HG03571 (cell line): ENCODE results near the gene EHMT2.
"Not testable (repeated sequence)": the region's sequence is repeated elsewhere in the genome, so short reads cannot be mapped to it uniquely, and the experiment has no call there.

Experiments used
- ATAC-seq: cut with Tn5 transposase; IDR thresholded peaks from one replicate; pipeline ENCODE4 v1.9.1; 2021; ENCODE audit not compliant: unreplicated experiment

EHMT2 gene

DNA sequence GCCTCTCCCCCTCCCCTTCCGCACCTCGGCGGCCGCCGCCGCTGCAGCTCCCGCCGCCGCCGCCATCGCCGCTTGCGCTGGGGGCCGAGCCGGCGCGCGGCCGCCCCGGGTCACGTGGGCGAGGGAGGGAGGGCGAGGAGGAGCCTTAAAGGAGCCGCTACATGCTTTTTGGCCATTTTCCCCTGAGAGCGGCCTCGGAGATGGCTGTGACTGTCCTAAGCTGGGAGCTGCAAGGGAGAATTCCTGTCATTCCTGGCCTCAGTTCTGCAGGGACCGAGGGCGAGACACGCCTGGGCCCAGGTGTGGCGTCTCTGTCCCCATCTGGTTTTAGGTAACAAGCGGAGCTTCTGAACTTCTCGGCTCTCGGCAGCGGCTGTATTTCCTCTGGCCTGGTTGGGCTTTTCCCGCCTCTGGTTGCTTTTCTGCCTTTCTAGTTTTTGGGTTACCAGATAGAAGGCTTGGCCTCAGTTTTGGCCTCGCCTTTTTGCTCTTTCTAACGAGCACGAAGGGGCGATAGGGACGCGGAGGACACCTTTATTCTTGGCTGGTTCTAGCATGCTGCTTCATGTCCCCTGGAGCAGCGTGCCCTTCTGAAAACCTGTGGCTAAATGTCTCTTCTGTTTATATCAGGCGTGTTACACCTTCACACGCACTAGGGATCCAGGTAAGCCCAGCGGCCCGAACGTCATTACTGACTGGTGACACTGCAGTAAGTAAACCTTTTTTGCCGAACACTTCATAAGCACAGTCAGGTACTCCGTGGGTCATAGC is at the start of gene EHMT2:
Gene EHMT2, minus strand, starts transcription at position 87 of the 771 bp plus-strand sequence. Its CDS starts 21 bp downstream, at position 66.
- peak; percentile 44 for ATAC-seq

DNA sequence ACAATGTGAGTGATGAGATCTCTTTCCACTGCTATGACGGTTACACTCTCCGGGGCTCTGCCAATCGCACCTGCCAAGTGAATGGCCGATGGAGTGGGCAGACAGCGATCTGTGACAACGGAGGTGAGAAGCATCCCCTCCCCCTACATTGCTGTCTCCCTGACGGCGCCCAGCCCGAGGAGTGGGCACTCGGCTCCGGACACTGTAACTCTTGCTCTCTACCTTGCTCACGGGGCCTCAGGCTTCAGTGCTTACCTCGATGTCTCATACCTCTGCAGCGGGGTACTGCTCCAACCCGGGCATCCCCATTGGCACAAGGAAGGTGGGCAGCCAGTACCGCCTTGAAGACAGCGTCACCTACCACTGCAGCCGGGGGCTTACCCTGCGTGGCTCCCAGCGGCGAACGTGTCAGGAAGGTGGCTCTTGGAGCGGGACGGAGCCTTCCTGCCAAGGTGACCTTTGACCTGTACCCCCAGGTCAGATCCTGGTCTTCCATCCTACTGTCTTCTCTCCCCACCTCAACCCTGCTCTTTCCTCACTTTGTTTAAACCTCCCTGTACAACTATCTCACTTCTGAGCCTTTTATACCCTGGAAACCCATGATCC is 49.7 kb upstream of the EHMT2 start:
- ATAC-seq, result no peak

DNA sequence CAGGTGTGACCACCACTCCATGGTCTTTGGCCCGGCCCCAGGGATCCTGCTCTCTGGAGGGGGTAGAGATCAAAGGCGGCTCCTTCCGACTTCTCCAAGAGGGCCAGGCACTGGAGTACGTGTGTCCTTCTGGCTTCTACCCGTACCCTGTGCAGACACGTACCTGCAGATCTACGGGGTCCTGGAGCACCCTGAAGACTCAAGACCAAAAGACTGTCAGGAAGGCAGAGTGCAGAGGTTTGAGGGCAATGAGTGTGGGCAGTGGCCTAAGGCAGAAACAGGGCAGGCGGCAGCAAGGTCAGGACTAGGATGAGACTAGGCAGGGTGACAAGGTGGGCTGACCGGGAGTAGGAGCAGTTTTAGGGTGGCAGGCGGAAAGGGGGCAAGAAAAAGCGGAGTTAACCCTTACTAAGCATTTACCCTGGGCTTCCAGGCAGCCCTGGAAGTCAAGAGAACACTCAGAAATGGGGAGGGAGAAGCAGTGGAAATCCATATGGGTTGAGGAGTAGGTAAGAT is 48.9 kb upstream of the EHMT2 start:
- no peak for ATAC-seq

DNA sequence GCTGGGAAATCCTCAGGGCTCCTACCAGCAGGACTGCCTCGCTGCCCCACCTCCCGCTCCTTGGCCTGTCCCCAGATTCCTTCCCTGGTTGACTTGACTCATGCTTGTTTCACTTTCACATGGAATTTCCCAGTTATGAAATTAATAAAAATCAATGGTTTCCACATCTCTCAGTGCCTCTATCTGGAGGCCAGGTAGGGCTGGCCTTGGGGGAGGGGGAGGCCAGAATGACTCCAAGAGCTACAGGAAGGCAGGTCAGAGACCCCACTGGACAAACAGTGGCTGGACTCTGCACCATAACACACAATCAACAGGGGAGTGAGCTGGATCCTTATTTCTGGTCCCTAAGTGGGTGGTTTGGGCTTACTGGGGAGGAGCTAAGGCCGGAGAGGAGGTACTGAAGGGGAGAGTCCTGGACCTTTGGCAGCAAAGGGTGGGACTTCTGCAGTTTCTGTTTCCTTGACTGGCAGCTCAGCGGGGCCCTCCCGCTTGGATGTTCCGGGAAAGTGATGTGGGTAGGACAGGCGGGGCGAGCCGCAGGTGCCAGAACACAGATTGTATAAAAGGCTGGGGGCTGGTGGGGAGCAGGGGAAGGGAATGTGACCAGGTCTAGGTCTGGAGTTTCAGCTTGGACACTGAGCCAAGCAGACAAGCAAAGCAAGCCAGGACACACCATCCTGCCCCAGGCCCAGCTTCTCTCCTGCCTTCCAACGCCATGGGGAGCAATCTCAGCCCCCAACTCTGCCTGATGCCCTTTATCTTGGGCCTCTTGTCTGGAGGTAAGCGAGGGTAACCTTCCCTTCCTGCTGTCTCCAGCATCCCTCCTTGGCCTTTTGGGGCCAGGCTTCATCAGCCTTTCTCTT is 48.2 kb upstream of the EHMT2 start, which contains the start of gene CFB:
Gene CFB, plus strand, starts transcription at position 589 of the 863 bp plus-strand sequence. Its CDS starts 127 bp downstream, at position 716.
- ATAC-seq, result no peak

DNA sequence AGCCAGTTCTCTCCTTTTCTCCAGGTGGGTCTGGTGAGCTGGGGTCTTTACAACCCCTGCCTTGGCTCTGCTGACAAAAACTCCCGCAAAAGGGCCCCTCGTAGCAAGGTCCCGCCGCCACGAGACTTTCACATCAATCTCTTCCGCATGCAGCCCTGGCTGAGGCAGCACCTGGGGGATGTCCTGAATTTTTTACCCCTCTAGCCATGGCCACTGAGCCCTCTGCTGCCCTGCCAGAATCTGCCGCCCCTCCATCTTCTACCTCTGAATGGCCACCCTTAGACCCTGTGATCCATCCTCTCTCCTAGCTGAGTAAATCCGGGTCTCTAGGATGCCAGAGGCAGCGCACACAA is 47.6 kb upstream of the EHMT2 start:
- no peak for ATAC-seq

DNA sequence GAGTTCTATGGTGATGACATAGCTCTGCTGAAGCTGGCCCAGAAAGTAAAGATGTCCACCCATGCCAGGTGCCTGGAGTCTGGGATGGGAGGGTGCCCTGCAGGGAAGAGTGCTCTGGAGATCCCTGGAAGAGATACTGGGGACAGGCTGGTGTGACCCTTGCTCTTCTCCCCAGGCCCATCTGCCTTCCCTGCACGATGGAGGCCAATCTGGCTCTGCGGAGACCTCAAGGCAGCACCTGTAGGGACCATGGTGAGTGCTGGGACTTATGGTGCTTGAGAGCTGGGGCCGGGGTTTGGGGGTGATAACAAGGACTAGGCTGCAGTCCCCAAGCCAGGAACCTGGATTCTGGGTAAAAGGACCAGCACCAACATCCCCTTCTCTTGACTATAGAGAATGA is 46.2 kb upstream of the EHMT2 start:
- ATAC-seq, result no peak

DNA sequence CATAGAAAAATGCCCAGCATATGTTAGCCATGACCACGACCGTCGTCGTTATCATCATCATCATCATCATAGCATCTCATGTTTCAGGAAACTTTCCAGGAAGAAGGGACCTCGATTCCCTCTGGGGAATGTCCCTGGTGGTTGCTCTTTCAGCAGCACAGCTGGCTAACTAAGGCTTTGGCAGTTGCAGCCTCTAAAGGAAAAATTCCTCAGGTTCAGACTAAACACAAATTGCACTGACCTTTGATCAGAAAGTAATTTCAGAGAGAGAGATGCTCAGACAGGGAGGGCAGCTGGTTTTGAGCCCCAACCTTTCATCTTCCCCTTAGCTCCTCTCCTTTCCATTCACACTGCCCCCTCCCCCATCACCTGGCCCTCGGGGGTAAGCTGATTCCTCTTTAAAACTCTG is 42.8 kb upstream of the EHMT2 start:
- no peak for ATAC-seq

DNA sequence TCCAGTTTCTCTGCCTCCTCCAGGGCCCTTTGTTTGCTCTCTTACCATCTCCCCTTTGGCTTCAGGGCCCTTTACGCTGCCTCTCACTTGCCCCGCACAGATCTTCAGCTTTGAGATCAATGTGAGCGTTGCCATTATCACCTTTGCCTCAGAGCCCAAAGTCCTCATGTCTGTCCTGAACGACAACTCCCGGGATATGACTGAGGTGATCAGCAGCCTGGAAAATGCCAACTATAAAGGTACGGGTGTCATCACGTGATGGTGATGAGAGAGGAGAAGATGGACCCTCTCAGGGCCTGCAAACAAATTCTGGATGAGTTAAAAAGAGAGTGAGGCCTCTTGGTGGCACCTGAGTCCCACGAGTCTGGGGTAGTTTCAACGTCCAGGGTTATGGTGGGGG is 38.3 kb upstream of the EHMT2 start:
- ATAC-seq, result no peak

DNA sequence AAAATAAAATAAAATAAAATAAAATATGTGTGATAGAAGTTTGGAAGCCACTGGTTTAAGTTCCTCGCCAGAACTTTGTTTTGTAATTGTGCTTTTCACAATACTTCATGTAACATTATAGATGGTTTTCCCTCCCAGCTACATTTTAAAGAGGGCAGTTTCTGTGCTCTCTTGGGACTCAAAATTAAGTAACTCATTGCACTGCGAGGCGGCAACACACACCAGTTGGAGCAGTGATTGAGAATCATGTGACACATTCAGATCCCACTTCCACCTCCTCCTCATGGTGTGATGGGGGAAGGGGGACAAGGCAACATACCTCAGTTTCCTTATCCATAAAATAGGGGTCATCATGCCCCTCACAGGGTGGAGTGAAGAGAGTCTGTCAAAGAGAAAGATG is 37.5 kb upstream of the EHMT2 start:
- ATAC-seq, result no peak

DNA sequence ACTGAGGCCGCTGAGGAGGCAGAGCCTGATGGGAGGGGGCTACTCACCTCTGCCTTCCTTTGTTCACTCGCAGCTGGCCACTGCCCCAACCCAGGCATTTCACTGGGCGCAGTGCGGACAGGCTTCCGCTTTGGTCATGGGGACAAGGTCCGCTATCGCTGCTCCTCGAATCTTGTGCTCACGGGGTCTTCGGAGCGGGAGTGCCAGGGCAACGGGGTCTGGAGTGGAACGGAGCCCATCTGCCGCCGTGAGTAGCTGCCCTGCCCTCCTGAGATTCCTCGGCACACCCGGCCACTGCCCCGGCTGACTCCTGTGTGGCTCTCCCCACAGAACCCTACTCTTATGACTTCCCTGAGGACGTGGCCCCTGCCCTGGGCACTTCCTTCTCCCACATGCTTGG is 36.0 kb upstream of the EHMT2 start:
- ATAC-seq, result no peak

DNA sequence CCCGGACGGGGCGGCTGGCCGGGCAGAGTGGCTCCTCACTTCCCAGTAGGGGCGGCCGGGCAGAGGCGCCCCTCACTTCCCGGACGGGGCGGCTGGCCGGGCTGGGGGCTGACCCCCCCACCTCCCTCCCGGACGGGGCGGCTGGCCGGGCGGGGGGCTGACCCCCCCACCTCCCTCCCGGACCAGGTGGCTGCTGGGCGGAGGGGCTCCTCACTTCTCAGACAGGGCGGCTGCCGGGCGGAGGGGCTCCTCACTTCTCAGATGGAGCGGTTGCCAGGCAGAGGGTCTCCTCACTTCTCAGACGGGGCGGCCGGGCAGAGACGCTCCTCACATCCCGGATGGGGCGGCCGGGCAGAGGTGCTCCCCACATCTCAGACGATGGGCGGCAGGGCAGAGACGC is 34.6 kb upstream of the EHMT2 start:
- ATAC-seq, result not testable (repeated sequence)

DNA sequence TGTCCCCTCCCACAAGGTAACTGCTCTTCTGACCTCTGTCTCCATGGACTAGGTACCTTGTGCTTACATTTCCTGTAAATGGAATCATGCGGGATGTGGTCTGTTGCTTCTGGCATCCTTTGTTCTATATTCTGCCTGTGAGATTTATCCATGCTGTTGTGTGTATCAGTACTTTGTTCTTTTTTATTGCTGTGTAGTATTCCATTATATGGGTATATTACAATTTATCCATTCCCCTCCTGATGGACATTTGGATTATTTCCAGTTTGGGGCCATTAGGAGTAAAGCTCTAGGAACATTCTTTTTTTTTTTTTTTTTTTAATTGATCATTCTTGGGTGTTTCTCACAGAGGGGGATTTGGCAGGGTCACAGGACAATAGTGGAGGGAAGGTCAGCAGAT is 33.5 kb upstream of the EHMT2 start:
- ATAC-seq, result no peak

DNA sequence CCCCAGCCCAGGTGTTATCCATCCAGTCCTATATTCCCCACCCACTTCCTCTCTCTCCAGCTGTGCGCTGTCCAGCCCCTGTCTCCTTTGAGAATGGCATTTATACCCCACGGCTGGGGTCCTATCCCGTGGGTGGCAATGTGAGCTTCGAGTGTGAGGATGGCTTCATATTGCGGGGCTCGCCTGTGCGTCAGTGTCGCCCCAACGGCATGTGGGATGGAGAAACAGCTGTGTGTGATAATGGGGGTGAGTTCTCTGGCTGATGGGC is 31.1 kb upstream of the EHMT2 start:
- ATAC-seq, result no peak

DNA sequence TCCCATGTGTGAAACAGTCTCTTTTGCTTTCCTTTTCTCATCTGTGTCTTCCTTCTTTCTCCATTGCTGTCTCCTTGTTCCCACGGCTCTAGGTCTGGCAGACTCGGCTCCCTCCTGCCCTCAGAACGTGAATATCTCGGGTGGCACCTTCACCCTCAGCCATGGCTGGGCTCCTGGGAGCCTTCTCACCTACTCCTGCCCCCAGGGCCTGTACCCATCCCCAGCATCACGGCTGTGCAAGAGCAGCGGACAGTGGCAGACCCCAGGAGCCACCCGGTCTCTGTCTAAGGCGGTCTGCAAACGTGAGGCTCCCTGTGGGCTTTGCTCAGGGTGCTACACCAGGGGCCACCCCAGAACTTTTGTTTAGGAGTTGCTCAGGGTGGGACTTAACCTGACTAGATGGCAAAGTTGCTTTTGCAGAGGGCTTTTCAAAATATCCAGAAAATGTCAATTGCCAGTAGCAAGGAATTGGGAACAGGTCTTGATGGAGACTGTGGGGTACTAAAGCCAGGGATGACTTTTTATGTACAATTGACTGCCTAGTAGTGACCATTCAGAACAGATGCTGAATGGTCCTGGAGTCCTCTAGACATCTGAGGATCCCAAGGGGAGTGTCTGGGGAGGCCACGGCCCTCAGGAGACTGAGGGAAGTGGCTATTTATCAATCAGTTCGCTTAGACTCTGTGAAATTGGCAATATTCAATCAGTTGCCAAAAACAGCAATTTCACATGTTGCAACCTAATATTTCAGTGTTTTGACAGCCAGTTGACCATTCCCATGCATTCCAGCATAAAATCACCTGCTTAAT is 30.6 kb upstream of the EHMT2 start:
- ATAC-seq, result no peak

DNA sequence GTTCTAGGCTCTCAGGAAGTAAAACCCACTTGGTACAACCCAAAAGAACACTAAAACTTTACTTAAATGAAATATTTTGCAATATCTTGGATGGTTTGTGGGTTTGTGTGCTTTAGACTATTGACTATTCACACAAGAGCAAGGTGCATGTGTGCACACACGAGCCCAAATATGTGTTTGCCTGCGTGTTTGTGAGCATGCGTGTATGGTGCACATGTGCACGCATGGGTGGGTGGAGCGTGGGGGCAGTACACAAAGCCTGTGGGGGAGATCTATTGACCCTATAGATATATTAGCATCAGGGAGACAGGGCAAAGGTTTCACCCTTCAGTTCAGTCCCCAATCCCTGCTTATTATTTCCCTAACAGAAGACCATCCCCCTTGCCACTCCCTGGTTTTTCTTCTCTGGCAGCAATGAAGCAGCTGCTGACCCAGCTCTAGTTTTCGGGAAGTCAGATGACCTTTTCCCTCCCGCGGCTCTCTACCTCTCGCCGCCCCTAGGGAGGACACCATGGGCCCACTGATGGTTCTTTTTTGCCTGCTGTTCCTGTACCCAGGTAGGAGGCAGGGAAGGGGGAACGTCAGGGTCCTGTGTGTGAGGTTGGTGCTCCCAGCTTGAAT is 29.9 kb upstream of the EHMT2 start, which contains the start of gene C2:
Gene C2, plus strand, starts transcription at position 476 of the 621 bp plus-strand sequence. Its CDS starts 36 bp downstream, at position 512.
- ATAC-seq, result no peak

DNA sequence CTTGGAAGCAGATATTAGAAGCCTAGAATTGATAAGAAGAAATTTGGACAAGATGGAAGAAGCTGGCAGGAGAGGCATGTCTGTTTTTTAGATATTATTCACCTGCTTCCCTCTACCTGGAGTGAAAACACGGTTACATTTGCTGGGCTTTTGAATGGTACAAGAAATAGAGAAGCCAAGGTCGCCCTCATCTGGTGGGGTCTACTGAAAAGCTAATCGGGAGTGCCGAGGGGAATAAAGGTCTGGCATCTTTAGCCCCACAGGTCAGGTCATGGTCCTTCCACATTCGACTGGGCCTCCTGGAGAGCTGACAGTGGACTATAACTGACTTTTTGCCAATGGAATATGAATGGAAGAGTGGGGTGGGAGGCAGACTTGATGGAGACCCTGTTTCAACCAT is 25.4 kb upstream of the EHMT2 start:
- no peak for ATAC-seq

DNA sequence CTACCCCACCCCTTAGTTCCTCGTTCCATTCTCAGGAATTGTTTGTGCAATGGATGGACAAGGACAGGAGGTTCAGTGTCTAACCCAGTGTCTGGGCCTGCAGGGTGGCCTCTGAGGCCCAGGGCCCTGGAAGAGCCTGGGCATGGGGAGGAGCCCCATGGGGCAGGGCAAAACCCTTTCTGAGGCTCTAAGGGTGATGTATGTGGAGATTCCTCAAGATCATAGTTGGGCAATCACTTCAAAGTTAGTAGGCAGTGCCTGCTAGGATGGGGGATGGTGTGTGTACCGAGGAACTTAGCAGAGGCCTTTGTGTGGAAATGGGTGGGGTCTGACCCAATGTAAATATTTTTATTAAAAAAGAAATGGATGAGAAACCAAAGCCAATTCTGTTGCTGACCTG is 23.3 kb upstream of the EHMT2 start:
- no peak for ATAC-seq

DNA sequence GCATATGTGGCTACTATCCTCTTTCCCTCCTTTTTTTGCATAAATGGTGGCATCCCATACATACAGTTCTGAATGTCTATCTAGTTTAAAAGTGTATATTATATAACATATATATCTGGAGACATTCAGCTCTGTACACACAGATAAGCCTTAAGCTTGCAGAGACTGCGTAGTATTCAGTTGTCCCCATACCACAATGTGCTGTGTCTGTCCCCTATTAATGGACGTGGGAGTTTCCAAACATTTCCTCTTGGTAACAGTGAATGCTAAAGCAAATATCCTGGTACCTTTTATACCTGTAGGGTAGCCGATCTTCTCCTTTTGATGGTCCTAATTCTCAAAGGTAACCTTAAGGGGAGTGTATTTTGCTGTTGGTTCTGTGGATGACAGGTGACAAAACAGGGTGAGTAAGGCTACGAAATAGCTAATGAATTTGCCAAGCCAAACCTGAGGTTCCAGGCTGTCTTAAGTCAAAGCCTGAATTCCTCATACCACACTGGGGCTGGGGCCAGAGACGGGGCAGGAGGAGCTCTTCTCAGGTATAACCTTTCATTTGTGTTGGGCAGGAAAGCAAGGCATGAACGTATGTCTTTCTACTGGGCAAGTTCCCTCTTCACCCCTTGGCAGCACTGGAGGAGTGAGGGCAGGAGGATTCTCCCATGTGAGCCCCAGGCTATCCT is 22.3 kb upstream of the EHMT2 start:
- no peak for ATAC-seq

DNA sequence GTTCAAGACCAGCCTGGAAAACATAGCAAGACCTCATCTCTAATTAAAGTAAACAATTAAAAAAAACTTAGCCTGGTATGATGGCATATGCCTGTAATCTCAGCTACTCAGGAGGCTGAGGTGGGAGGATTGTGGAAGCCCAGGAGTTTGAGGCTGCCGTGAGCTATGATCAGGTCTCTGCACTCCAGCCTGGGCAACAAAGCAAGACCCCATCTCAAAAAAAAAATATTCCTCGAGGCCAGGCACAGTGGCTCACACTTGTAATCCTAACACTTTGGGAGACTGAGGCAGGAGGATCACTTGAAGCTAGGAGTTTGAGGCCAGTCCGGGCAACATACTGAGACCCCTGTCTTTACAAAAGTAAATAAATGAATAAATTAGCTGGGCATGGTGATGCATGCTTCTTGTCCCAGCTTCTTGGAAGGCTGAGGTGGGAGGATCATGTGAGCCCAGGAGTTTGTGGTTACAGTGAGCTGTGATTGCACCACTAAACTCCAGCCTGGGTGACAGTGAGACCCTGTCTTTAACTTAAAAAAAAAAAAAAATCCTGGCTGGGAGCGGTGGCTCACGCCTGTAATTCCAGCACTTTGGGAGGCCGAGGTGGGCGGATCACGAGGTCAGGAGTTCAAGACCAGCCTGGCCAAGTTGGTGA is 20.7 kb upstream of the EHMT2 start:
- ATAC-seq, result no peak
